ENCODE results near the gene CPB2. TPM values are rescaled to one million over a fixed set of nuclear protein-coding genes. Genes with fewer than 3 reads are reported as not detected.
A peak's percentile ranks its signal among the peaks of the same experiment; 100 is the strongest.

CPB2 gene
- total RNA-seq, 1 donor from 2014 or later: not detected

DNA sequence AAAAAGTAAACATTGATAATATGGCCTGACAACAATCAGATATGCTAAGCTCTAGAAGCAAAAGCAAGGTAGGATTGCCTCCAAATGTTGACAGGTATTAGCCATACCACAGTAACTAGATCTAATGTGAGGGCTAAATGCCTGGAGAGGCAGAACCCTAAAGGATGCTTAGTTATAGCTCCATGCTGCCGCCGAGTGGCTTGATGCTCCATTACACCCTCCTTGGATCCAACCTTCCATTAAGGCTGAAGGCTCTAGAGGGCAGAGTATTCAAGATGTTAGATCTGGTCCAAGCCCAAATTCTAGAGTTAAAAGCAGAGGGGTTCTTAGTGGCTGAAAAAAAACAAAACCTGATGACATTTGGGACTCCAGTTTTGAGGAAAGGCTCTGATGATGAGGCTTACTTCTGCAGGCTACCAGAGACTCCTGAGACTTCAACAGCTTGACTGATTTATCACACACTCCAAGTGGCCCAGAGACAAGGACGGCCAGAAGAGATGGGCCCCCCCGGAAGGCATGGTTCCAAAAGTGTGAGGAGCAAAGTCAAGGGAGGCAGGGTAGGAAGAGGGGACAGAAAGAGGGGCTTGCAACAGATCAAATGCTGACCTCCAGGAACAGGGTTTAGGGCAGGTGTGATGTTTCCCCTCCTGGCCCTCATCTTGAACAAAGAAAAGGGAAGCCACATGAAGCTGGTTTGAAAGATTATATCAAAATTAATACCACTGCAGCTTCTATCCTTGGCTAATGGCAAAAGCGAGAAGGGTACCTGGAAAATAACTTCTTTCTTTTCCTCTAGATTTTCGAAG is 21.9 kb upstream of the CPB2 start:
- DNase-seq (ENCODE audit: low read depth): peak; percentile 76

DNA sequence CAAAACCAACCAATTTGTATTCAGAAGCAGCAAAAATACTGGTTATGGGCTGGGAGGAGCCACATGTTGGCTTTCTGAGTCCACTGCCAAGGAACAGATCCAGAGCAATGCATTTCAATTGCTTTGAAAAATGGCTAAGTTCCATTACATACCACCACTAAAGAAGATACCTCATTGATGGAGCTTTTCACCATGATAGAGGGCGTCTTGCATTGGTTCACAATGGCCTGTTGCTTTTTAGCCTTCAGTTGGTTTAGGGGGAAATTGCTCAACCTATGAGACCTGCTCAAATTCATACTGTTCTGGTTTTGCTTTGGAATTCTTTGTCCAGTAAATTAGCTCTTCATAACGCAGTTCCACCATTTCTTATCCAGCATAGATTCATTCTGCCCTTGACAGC is 21.2 kb upstream of the CPB2 start:
- no peak for DNase-seq (ENCODE audit: low read depth)

DNA sequence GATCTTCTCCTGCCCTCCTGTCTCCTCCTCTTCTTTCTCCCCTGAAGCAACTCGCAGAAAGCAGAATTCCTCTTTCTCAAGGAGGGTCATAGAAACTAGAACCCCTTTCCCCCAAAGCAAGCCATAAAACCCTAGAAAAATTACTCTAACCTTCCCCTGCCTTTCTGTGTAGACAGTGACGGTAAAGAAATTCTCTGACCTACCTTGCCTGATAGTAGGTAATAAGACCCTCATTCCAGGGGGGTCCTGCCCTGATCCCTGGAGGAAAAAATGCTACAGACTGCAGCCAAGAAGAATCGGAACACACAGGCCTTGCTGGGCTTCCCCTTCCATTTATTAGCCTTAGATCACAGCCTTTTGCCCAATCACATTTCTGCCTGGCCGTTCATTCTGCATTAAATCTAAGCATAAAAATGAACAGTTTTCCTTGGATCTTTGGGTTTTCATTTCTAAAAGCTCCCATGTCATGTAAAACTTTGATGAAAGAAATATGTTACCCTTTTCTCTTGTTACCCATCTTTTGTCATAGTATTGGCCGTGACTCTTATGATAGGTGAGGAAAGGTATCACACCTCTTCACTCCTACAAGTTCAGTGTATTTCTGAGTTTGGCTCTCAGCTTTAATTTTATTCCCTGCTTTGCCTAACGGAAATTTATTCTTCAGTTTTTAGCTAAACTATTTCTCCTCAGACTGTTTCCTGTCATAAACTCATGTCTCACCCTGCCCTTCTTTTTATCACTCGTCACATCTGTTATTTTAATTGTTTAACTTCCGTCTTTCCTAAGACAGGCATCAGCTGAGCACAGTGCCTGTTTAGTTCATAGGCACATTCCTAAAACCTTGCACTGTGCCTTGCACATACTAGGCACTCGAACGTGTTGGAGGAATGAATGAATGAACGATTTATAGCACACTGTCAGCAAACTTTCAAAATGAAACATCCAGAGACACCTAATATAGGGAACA is 20.4 kb upstream of the CPB2 start:
- DNase-seq (ENCODE audit: low read depth): no peak

DNA sequence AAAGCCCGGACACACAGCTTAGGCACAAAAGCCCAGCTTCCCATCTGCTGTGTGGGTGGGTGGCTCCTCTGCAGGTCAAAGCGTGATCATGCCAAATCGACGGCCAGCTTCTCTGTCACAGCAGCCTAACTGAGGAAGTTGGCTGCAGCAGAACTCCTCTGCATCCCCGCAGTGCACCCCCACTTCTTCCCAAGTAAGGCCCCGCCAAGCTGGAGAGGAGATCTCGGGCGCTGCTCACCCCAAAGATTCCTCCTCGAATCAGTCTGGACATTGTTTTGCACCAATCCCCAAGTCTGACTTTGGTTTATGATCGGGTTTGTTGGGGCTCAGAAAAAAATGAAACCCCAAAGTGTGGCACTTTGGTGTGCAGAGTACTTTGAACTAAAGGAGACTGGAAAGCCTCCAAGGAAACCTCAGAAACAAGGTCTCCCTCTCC is 19.7 kb upstream of the CPB2 start:
- DNase-seq (ENCODE audit: low read depth): no peak

DNA sequence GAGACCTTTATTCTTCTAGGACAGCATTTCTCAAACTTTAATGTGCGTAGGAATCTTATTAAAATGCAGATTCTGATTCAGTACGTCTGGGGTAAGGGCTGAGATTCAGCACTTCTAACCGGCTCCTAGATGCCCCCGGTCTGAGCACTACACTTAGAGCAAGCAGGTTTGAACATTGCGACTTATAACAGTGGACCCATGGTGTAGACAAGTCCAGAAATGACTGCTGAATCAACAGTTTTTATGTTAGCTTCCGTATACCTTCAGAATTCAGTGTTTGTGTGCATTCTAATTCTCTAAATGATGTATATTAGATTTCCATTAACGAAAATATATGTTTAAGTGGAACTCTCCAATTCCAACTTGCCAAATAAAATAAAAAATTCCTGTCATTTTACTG is 17.5 kb upstream of the CPB2 start:
- no peak for DNase-seq (ENCODE audit: low read depth)

DNA sequence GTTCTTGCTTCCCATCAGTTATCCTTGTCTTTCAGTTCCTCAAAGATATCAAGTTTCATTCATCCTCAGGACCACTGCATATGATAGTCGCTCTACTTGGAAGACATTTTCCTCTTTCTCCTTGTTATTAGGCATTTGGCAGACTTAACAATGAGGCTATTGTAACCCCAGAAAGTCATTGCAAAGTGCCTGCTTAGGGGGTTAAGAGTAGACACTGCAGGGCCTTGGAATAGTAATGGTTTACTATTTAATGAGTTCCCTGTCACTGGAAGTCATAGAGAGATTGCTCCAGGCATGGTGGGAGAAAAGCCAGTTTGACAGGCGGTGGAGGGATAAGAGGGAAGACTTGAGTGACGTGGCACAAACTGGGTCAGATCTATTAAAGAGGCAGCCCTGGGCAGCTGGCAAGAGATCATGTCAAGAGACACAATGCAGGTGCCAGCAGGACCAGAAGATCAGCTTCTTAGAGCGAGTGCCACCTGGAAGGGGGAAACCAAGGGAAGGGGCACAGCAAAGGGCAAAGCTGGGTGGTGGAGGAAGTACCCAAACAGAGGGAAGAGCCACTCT is 16.8 kb upstream of the CPB2 start:
- no peak for DNase-seq (ENCODE audit: low read depth)

DNA sequence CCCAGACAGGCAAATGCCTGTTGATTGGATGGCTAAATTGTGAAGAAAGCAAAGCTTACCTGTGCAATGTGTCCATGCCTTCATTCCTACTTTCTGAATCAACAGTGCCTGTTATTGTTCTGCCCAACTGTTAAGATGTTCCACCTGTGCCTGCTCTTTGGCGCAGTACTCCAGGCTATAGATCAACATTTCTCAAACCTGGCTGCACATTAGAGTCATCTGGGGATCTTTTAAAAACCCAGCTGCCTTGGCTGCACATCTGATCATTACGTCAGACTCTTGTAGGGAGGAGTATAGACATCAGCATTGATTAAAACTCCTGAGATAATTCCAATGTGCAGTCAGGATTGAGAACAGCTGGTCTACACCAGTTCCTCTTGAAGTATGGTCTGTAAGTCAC is 16.2 kb upstream of the CPB2 start:
- DNase-seq (ENCODE audit: low read depth): no peak

DNA sequence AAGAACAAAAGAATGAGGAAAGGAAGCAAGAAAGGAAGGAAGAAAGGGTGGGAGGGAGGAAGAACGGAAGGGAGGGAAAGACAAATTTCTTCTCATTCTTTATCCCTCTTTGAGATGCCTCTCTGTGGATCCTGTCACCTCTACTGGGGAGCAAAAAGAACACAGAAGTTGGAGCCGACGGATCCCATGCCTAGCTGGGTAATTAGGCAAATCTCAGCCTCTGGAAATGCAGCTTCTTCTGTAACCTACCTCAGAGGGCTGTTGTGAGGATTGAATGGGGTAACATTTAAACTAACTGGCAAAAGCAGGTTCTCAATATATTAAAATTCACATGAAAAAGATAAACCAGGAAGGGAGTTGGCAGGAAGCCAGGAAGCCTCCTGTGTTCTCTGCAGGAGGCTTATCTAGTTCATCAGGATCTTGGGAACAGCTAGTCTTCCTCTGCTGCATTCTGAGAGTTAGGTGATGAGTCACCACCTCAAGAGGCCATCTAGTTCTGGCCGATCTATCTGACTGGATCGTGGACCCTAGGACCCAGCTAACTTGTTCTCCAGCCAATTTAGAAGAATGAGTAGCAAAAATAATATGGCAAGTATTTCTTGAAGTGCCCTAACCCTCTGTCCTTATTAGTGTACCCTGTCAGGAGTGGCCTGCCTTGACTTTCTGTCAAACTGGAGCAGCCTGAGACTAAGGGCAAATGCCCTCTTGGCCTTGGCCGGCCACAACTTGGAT is 15.2 kb upstream of the CPB2 start:
- peak; percentile 16 for DNase-seq (ENCODE audit: low read depth)

DNA sequence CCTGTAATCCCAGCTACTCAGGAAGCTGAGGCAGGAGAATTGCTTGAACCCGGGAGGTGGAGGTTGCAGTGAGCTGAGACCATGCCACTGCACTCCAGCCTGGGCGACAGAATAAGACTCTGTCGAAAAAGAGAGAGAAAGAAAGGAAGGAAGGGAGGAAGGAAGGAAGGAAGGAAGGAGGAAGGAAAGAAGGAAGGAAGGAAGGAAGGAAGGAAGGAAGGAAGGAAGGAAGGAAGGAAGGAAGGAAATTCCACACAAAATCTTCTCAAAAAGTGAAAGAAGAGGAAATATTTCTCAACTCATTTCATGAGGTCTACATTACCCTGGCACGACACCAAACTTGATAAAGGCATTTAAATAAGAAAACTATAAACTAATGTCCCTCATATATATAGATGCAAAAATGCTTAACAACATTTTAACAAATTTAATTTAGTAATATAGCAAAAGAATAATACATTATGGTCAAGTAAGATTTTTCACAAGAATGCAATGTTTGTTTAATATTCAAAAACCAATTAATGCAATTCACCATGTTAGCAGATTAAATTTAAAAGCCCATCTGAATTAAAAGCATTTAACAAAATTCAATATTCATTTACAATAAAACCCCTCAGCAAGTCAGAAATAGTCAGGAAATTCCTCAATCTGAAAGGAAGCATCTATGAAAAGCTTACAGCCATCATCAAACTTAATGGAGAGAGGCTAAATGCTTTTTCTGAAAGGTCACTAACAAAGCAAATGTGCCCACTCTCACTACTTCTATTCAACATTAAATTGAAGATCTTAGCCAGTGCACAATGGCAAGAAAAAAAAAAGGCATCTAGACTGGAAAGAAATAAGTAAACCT is 12.0 kb upstream of the CPB2 start:
- no peak for DNase-seq (ENCODE audit: low read depth)

DNA sequence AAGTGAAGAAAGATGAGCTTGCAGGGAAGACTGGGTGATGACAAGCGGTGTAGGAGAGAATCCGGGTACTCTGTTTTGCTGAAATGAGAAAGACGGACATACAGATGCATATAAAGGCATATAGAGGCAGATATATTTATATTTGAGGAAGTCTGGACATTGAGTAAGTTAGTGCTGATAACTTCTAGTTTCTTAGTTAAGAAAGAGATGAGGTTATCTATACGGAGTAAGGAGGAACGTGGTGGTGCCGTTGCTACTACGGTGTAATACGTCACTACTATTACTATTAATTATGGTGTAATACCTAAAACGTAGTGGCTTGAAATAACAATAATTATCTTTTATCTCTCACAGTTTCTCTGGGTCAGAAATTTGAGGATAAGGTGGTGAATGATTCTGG is 9.8 kb upstream of the CPB2 start:
- DNase-seq (ENCODE audit: low read depth): no peak

DNA sequence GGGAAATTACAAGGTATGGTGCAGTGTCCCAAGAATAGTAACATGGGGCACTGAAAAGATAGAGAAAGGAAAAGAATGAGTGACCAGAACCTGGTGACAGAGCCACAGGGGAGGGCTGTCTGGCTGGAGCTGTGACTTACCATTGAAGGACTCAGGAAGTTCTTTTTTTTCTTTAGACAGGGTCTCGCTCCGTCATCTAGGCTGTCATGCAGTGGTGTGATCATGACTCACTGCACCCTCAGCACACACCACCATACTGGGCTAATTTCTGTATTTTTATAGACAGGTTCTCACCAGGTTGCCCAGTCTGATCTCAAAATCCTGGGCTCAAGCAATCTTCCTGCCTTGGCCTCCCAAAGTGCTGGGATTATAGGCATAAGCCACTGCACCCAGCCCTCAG is 8.8 kb upstream of the CPB2 start:
- DNase-seq (ENCODE audit: low read depth): no peak

DNA sequence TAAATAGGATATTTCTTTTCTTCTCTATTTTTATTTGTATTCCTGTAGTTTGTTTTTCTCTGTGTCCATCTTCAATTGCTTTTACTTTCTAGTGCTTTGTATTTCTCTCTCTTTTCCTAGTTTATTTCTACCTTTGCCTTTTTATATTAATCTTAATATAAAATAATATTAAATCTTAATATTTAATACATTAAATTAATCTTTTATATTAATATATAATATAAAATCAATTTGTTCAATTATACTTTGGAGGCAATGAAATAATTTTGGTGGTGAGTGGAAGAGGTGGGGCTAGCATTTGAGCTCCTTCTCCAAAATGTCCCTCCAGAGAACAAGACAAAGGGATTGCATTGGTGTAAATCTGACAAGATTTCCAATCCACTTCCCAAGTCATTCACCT is 6.3 kb upstream of the CPB2 start:
- DNase-seq (ENCODE audit: low read depth): no peak

DNA sequence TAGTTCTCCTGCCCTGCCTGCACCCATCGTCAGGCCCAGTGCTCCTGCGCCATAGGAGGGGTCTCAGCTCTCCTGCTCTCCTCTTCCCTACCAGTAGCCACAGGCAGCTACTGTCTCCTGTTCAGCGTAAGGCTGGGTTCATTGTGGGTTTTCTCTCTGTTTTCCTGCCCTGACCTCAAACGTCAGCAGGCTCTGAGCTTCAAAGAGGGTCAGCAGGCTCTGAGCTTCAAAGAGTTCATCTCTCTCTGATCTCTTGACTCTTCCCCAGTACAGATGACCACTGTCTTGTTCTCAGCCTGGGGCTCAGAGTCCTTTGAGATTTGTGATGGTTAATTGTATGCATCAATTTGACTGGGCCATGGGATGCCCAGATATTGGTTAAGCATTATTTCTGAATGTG is 4.6 kb upstream of the CPB2 start:
- DNase-seq (ENCODE audit: low read depth): no peak

DNA sequence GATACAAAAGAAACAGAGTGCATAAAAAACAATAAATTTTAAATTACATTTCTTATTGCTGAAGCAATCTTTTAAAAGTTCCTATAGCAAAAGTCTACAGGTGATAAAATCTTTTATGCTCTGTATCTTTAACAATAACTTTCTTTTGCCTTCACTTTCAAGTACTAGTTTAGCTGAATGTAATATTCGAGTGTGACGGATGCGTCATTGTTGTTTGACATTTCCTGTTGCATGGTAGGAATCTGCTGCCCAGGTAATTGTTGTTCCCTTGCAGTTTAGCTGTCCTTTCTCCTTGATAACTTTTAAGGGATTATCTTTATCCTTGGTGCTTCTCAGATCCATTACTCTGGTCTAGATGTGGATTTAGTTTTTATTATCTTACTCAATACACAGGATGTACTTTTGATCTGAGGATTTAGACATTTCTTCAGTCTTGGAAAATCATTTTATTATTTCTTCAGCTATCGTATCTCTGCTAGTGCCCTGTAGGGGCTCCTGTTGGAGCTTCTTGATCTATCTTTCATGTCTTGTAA is 2.1 kb upstream of the CPB2 start:
- DNase-seq (ENCODE audit: low read depth): no peak

DNA sequence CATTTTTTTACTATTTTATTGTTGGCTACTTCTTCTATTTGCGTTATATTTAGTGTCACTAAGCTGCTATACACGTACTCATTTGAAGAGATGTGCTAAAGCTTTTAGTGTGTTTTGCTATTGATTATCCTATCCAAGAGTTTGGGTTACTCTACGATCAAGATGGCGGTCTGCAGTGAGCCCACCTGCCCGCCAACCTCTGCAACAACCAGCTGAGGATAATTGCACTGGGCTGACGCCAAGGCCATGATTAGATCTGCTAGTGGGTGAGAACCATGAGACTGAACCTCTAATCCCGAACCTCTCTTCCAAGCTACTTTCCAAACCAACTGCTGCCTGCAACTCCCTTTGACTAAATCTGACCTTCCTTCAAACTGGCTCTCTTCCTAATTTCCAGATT is 1.8 kb downstream of the CPB2 start:
- DNase-seq (ENCODE audit: low read depth): no peak

DNA sequence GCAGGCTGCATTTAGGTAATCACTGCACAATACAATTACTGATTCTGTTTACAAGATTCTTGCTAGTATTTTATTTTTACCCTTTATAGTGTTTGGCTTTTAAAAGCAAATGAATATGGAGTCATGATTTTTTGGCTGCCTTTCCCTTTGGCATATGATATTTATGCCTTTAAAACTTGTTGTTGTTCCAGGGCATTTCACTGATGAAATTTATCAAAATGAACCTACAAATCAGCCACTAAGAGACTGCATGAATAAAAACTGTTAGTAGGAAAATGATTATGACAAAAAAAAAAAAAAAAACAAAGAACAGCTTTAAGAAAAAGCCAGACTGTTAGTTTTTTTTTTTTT is 2.6 kb downstream of the CPB2 start:
- no peak for DNase-seq (ENCODE audit: low read depth)

DNA sequence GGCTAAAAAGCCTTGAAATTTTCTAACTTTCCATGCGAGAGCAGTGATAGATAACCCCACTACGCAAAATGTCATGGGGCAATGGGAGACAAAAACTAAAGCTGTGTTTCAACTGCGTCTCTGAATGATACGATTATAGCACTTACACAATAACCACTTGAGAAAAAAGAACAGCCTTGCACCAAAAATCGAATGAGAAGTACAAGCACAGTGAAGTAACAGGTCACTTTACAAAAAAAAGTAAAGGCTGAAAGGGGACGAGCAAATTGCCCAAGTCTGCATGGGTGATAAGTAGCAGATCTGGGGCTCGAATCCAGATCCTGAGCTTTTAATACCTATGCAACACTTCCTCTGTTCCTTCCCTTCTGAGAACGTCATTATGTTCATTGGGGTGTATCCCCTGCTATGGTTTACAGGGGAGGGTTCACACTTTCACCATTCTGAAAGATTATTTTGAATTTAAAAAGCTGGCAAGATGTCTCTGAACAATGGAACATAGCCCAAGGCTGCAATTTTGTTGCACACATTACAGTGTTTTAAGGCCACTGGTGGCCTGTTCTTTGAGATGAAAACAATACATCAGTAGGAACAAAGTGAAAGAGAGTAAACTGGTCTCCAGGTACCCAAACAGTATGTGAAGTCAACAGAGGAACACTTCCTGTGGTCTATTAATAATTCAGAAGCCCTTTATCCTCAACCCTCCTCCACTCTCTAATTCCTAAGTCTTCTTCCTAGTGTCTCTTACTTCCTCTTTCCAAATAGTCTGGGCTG is 3.2 kb downstream of the CPB2 start:
- DNase-seq (ENCODE audit: low read depth): no peak

DNA sequence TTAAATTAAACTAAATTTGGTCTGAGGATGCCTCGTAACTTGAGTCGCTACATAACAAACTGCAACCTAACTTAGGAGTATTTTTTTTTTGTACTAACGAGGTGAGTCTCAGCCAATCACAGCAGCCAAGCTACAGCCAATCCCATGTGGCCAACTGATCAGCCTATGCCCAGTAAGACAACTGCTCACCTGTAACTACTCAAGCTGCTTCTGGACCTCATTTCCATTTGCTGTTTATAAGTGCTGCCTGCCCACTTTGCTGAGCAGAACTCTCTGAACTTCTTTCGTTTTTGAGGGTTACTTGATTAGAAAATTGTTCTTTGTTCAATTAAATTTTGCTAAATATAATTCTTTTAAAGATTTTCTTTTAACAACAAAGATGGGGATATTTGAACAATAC is 3.8 kb downstream of the CPB2 start:
- DNase-seq (ENCODE audit: low read depth): no peak

DNA sequence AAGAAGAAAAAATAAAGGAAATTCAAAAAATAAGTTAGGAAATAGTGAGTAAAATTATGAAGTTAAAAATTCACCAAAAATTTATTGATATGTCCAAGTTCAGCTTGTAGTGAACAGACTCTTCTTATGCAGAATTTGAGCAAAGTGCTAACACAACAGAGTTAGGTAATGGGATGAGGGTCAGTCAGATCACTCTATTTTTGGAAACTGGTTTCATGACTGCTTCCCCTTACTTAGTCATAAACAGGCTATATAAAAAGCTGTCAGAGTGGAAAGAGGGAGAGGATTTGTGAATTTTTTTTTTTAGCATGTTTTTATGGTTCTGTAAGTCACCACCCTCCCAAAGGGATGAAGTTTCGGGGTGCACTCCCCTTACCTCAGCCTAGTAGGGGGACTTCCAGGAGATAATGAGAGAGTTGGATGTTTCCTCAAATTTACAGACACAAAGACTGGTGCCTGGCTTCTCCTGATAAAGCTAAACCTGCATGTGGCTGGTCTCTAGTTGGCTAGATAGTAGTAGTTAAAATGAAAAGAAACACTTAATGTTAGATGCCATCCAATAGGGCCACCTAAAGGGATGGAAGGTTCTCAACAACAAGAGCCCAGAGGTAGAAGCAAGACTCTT is 4.5 kb downstream of the CPB2 start:
- peak; percentile 39 for DNase-seq (ENCODE audit: low read depth)

Data from myocyte (in vitro differentiated cells).